ENCODE measurements around the gene BID.

DNA sequence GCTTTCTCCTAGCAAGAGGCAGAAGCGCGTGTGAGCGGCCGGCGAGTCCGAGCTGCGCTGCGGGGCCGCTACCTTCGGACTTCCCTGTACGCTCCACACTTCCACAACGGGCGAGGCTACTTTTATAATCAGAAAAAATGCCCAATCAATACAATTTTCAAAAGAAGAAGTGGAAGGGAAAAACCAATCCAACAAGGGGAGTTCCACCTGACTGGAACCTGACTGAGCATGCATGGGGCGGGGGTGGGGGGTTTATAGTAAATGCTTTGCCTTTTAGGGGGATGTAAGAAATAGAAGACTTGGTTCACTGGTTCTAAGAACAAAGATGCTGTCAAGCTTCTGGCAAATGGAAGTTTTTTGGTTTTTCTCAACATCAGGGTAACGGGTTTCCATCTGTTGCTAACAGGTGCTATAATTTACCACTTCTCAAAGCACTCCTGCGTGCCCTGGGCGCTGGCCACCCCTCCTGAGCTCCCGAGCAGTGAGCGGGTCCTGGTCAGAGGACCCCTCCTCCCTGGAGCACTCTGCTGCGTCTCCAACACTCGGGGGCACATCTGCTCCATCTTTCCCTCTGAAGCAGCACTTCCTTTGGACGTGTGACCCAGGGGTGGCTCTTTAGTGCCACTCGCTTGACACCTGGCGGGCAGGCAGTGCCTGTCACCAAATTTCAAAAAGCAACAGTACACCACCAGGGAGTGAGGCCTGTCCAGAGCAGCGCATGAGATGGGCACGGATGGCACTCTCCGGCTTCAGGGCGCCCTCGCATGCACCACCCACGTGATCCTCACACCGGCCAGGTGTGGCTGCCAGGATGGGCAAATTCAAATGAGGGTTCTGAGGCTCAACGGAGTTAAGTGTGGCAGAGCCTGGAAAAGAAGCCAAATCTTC is 21.6 kb upstream of the BID start:
- TF ChIP-seq SP1 (IDR thresholded peaks at IDR 0.05; ENCODE audit: low read depth): no peak
- TF ChIP-seq, protein P1, sequence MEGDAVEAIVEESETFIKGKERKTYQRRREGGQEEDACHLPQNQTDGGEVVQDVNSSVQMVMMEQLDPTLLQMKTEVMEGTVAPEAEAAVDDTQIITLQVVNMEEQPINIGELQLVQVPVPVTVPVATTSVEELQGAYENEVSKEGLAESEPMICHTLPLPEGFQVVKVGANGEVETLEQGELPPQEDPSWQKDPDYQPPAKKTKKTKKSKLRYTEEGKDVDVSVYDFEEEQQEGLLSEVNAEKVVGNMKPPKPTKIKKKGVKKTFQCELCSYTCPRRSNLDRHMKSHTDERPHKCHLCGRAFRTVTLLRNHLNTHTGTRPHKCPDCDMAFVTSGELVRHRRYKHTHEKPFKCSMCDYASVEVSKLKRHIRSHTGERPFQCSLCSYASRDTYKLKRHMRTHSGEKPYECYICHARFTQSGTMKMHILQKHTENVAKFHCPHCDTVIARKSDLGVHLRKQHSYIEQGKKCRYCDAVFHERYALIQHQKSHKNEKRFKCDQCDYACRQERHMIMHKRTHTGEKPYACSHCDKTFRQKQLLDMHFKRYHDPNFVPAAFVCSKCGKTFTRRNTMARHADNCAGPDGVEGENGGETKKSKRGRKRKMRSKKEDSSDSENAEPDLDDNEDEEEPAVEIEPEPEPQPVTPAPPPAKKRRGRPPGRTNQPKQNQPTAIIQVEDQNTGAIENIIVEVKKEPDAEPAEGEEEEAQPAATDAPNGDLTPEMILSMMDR (IDR thresholded peaks at IDR 0.05 in 2 of 3, conservative IDR thresholded peaks at IDR 0.05 in 1 of 3; ENCODE audit: borderline replicate concordance in 1 of 3, insufficient read depth in 1 of 3, low read depth in 2 of 3, low read length in 2 of 3): no peak
- no peak for TF ChIP-seq EZH2 (IDR thresholded peaks at IDR 0.05)
- TF ChIP-seq, protein P2, sequence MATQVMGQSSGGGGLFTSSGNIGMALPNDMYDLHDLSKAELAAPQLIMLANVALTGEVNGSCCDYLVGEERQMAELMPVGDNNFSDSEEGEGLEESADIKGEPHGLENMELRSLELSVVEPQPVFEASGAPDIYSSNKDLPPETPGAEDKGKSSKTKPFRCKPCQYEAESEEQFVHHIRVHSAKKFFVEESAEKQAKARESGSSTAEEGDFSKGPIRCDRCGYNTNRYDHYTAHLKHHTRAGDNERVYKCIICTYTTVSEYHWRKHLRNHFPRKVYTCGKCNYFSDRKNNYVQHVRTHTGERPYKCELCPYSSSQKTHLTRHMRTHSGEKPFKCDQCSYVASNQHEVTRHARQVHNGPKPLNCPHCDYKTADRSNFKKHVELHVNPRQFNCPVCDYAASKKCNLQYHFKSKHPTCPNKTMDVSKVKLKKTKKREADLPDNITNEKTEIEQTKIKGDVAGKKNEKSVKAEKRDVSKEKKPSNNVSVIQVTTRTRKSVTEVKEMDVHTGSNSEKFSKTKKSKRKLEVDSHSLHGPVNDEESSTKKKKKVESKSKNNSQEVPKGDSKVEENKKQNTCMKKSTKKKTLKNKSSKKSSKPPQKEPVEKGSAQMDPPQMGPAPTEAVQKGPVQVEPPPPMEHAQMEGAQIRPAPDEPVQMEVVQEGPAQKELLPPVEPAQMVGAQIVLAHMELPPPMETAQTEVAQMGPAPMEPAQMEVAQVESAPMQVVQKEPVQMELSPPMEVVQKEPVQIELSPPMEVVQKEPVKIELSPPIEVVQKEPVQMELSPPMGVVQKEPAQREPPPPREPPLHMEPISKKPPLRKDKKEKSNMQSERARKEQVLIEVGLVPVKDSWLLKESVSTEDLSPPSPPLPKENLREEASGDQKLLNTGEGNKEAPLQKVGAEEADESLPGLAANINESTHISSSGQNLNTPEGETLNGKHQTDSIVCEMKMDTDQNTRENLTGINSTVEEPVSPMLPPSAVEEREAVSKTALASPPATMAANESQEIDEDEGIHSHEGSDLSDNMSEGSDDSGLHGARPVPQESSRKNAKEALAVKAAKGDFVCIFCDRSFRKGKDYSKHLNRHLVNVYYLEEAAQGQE (IDR thresholded peaks at IDR 0.05; ENCODE audit: low read depth): no peak
- no peak for TF ChIP-seq POLR2A (IDR thresholded peaks at IDR 0.05; ENCODE audit: borderline replicate concordance, extremely low read depth, insufficient read depth, insufficient read length)
- TF ChIP-seq YY1 (IDR thresholded peaks at IDR 0.05; ENCODE audit: extremely low read depth, insufficient replicate concordance, low read depth, low read length): no peak
- no peak for TF ChIP-seq POLR2AphosphoS5 (IDR thresholded peaks at IDR 0.05; ENCODE audit: low read depth, low read length)
- no peak for TF ChIP-seq SIN3A (IDR thresholded peaks at IDR 0.05; ENCODE audit: low read depth)
- no peak for TF ChIP-seq CEBPB (IDR thresholded peaks at IDR 0.05; ENCODE audit: low read depth)
- no peak for TF ChIP-seq ZFX (IDR thresholded peaks at IDR 0.05)
- no peak for TF ChIP-seq ELF1 (IDR thresholded peaks at IDR 0.05; ENCODE audit: borderline replicate concordance, low read depth)
- TF ChIP-seq EZH2phosphoT487 (IDR thresholded peaks at IDR 0.05; ENCODE audit: borderline replicate concordance): no peak
- TF ChIP-seq ZNF274 (IDR thresholded peaks at IDR 0.05; ENCODE audit: low read depth, low read length): no peak
- TF ChIP-seq, protein P3, sequence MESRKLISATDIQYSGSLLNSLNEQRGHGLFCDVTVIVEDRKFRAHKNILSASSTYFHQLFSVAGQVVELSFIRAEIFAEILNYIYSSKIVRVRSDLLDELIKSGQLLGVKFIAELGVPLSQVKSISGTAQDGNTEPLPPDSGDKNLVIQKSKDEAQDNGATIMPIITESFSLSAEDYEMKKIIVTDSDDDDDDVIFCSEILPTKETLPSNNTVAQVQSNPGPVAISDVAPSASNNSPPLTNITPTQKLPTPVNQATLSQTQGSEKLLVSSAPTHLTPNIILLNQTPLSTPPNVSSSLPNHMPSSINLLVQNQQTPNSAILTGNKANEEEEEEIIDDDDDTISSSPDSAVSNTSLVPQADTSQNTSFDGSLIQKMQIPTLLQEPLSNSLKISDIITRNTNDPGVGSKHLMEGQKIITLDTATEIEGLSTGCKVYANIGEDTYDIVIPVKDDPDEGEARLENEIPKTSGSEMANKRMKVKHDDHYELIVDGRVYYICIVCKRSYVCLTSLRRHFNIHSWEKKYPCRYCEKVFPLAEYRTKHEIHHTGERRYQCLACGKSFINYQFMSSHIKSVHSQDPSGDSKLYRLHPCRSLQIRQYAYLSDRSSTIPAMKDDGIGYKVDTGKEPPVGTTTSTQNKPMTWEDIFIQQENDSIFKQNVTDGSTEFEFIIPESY (IDR thresholded peaks at IDR 0.05; ENCODE audit: extremely low read depth, insufficient replicate concordance, low read length): no peak
